Cortex of kidney (tissue), 1 donor: ENCODE measurements around the gene BCL2L11.

Experiments used
- DNase-seq: peaks from one replicate; lab custom pipeline; 2025; lab: John Stamatoyannopoulos, UW

The BCL2L11 gene

DNA sequence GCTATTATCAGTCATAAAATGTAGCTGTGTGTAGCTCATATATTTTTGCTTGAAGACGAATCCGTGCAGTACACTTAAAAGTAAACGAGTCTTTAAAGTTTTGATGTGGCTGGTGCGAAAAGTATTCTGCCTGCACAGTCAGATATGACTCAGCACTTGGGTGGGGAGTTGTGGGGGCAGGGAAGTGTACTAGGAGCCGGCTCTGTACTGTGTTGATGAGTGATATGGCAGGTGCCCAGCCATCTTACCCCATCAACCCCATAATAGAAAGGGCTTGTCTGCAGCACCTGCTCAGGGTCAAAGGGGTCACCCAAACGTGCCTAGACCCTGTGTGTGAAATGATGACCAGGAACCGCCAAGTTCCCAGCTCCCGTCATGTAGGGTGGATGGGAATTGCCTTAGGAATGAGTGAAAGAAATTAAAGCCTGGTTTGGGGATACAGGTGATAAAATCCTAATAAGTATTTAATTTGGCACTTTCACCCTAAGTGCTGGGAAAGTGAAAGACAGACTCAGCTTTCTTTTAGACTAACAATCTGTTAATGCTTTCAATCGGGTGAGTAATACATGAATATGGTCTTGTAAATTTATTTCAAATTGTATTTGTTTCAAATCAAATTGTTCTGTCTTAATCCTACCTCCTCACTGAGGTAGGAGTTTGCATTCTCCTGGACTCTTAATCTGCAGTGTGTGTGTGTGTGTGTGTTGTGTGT, 48.0 kb downstream of the BCL2L11 start:
- no peak for DNase-seq

DNA sequence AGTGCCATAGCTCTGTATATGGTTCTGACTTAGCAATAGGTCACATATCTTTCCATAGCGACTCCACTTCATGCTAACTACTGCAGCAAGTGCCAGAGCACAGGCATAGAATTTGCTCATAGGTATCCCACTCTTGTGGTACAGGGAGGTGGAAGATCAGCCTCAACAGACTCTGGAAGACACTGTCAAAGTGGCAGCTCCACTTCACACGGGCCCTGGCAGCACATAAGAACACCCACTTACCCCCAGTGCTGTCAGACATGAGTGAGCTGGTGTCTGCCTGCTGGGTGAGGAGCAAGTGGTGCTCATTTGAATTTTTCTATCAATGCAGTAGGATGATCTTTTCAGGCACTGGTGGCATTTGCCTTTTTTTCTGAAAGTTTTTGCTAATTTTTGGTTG, 48.6 kb downstream of the BCL2L11 start:
- DNase-seq: no peak

DNA sequence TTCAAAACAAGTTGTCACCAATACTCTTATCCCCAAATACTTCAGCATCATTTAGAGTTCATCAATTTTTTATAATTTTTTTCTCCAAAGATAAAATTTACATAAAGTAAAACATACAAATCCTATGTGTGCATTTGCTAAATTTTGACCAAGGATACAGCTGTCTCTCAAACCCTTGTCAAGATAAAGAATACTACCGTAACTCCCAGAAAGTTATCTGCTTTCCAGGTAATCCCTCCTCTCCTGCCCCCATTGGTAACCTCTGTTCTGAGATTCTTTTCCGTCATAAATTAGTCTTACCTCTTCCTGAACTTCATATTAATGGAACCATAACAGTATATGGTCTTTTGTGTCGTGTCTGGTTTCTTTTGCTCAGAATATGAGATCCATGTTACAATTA, 49.2 kb downstream of the BCL2L11 start:
- no peak for DNase-seq

DNA sequence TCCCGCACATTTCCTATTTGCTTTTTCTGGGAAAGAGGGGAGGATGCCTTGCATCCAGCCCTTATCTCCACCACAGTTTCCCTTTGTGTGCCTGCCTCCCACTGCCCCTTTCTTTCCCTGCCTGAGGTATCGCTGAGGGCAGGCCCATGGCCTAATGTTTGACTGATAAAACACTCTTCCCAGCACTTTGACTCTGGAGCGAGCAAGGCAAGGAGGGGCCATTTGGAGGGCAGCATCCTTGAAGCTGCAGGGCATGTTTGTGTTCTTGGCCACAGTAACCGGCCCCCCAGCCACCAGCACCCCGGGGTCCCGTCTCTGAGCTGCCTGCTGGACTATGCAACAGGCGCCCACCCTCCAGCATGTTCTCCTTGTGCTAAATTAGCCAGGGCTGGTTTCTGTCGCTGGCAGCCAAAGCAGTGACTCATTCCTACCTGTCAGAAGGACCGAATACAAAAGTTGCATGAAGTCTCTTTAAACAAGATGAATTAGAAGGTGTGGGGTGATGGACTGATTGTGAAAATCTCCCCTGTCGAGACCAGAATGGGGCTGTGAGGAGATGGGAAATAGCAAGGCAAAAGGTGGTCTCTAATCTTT, 50.7 kb downstream of the BCL2L11 start:
- no peak for DNase-seq

DNA sequence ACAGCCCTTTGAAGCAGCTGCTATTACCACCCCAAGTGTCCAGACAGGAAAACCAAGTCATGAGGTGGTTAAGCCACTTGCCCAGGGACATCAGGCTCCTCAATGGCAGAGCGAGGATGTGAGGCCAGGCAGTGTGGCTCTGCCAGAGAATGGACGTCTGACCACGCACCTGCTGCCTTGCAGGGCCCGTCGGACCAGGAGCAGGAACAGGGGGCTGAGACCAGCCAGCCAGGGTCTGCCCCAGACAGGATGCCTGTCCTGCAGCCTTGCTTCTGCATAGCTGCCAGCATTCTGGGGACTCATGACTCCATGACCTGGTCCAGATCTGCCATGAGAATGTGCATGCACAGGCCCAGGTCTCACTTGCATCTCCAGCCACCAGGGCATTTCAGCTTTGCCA, 52.0 kb downstream of the BCL2L11 start:
- no peak for DNase-seq

DNA sequence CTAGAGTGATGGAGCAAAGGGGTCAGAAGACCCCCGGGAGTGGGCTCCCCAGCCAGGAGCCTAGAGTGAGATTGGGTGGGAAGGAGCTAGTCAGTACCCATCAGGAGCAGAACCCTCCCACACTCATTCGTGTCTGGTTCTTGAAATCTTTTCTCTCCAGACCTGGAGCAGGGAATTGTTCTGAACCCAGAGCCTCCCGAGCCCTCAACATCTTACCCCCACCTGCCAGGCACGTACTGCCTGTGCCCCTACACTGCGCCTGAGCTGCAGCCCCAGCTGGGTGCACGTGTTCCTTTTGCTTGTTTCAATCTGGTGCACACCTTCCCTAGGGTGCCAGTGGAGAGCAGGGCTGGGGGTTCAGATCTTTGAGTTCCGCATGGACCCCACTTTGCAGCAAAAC, 52.6 kb downstream of the BCL2L11 start:
- DNase-seq: no peak

DNA sequence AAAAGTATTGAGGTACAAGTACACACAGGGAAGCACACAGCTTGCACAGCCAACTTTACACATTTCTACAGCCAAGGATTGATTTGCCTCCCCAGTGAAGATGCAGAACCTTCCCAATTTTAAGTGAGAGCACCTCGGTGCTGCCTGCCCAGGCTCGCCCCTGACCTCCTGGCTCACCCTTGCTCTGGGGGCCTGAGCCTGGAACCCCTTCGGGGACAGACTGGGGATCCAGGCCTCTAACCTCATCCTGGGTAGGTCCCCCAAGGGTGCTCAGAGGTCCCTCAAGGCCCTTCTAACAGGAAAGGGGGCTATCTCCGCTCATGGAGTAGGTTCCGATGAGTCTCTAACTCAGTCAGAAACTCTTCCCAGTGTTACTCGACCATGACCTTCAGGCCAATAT, 53.1 kb downstream of the BCL2L11 start:
- no peak for DNase-seq

DNA sequence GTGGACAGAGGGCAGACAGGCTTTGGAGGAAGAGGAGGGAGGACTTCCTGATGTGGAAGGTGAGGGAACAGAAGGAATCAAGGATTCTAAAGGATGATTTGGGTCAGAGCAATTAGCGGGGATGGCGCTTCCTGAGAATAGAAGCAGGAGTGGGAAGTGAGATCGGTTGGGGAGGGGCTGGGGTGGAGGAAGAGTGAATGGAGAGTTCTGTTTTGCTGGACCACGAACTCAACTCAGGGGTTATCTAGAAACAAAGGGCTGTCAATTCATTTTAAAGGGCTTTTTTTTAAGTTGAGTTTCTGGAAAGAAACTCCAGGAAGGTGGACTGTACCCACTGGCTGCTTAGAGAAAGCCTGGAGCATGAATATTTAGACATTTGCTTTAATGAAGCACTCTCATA, 54.9 kb downstream of the BCL2L11 start:
- DNase-seq: no peak

DNA sequence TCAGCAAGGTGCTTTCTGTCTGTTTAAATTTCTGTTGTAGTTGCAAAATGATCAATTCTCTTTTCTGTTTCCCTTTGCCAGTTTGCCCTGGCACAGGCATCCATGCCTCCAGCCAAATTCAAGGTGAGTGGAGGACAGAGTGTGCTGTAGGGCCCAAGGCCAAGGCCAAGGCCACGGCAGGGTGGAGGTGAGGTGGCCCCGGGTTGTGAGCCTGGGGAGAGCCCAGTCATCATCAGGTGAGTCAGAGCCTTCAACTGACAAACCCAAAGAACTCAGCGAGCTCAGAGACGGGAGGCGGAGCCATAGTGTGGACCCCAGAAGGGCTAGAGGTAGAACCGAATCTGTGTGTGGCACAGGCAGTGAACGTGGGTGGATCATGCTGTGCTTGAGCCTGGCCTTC, 55.7 kb downstream of the BCL2L11 start:
- DNase-seq: no peak

DNA sequence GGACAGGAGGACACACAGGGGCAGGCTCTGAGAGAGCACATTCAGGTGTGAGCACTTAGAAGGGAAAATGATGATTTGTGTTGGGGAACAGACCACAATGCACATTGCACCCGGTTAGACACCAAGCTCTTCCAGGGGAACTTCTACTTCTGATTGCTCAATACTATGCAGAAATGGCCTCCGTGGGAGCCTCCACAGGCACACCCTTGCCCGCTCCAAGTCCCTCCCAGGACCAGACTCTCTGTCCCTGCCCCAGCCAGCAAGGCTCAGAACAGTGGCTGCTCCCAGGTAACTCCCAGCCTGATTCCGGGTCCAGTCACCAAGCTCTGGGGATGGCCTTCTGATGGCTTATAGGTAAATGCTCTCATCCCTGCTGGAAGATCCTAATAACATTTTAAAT, 56.2 kb downstream of the BCL2L11 start:
- no peak for DNase-seq

DNA sequence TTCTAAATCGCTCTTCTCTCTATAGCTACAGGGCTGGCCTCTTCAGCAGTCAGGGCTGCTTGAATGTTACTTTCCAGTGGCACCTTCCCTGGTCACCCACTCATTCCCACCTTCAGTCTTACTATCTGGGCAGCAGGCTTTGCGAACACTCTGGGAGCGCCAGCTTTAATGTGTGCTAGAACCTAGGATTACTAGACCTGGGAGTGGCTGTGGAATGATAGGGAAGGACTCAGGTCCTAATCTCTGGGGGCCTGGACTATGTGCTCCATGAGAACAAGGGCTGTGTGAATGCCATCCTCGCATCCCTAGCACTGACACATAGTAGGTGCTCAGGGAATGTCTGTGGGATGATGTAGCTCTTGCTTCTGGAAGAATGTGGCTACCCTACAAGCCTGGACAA, 57.6 kb downstream of the BCL2L11 start:
- no peak for DNase-seq

DNA sequence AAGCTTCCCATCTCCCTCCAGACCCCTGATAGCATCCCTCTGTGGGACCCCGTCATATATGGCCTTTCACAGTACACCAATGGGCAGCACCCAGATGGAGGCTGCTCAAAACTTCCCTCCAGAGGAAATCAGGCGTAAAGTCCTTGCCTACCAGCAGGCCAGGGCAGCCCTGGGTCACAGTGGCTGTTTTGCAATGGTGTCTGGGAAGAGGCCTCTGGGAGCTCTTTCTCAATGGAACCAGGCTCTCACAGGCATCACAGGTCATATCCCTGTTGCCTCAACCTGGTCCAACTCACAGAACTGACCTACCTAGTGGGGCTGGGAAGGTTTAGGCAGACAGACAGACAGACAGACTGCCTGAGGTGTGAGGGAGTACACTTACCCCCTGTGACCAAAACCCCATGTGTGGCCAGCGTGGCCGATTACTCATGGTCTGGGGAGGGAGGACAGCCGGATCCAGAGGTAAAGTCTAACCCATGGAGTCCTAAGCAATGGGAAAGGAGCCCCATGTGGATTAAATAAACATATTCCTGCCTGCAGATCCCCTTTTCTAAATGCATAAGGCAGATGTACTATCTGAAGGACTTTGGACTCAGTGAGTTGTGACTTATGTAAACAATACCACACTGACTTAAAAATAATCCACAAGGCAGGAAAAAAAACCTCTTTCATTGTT, 58.2 kb downstream of the BCL2L11 start:
- DNase-seq: no peak

DNA sequence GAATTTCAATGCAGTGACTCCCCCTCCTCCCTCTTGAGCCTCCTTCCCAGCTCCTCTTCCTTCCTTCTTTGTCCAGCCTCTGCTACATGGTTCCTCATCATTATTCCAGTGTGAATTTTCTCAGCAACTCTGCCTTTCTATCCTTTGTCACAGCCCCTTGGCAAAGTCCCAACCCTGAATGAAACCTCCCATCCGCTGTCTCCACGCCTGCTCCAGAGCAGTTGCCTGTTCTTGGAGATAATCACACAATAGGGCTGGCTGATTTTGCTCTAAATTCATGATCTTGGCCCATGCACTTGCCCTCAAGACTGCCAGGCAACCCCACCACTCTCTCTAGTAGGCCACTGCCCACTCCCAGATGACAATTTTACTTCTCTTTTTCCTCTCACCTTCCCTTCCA, 61.4 kb downstream of the BCL2L11 start:
- no peak for DNase-seq

DNA sequence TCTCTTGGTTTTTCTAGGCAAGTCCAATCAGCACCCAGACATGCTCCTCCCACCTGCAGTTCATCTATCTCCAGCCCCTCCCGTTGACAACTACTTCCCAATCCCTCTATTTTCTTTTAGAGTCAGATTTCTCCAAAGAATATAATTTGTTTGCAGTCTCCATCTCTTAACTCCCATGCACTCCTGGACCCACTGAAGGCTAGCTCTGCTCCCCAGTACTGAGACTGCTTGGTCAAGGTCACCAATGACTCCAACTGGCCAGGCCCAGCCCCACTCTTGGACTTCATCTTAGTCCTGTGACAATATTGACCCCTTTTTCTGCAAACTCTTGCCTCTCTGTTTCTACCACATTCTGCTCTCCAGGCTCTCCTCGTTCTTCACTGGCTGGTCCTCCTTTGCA, 62.0 kb downstream of the BCL2L11 start:
- no peak for DNase-seq

DNA sequence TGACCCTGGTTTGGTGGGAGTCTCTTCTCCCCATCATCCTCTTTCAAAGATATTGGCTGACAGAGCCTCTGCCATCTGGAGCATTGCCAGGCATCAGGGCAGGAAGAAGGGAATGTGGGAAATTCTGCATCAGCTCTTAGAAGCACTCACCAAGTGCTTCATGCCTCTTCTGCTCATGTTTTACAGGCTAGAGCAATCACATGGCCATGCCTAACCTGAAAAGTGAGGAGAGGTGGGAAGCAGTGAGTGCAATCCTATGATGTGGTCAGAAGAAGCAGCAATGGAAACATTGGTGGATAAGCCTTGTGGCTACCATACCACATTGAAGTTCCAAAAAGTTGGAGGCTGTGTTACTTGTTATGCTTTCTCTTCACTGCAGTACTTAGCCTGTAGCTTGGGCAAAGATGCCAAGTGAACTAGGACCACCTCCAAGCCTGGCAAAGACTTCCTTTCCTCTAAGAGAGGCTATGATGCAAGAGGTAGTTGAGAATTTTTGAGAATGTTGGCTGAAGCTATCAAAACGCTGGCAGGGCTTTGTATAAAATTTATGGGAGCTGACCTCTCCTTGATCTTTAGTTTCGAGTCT, 64.1 kb downstream of the BCL2L11 start:
- DNase-seq: no peak

DNA sequence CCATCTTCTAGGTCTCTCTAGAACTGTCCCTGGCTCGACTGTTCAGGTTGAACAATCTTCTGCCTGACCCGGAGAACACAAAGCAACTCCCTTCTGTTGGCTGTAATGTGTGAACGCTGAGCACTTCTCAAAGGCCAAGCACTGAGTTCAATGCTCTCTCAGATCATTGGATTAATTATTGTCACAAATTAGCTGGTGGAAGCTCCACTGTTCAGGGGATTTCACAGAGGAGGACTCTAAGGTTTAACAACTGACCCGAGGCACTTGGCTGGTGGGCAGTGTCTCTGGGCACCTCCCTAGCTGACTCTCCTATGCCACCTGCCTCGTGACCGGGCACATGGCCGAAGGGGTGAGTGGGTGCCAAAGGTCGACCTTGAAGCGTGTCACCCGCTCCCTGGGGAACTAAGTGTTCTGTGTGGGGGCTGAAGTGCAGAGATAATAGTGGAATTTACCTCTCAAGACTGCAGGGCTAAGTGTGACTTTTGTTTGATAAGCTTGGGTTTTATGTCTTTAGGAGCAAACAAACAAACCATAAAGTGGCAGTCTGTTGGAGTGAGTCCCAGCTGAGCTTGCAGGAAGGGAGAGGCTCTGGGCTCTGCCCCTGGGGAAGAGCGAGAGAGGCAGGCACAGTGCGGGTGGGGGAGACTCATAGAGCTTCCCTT, 64.8 kb downstream of the BCL2L11 start:
- no peak for DNase-seq

DNA sequence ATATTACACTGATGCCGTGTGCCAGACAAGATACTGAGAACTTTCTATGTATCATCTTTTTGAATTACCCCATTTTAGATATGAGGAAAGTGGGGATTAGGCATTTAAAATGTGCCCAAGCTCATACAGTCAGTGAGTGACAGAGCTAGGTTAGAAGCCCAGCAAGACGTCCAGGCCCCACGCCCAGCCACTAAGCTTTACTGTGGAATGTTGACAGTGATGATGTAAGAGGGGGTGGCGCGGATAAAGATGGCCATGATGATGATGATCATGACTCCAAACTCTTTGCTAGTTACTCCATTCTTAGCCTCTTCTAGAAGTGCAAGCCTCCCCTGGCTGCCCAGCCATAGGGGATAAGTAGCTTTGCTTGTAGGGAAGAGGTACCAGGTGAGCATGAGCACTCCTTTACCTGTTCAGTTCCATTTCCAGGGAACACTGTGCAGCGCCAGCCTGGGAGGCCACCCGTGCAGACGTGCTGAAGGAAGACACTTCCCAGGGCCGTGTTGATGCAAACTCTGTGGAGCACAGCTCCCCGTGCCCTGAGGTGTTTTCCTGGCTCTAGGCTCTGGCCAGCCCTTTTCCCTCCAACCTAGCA, 65.5 kb downstream of the BCL2L11 start:
- no peak for DNase-seq

DNA sequence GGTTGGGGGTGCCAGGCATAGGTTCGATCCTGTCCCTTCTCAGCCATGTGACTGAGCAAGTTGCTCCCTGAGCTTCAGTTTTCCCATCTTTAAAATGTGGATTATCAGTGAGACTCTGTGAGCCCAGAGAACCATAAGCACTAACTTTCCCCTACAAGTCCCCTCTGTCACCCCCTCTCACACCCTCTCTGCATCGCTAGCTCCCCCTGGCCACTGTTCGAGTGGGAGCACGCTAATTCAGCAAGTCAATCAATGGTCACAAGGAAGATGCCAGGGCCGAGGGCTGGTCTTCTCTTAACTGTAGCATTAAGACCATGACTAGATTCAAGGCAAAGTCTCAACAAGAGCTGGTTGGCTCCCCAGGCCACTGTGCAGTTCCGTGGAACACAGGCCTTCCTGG, 66.2 kb downstream of the BCL2L11 start:
- no peak for DNase-seq

DNA sequence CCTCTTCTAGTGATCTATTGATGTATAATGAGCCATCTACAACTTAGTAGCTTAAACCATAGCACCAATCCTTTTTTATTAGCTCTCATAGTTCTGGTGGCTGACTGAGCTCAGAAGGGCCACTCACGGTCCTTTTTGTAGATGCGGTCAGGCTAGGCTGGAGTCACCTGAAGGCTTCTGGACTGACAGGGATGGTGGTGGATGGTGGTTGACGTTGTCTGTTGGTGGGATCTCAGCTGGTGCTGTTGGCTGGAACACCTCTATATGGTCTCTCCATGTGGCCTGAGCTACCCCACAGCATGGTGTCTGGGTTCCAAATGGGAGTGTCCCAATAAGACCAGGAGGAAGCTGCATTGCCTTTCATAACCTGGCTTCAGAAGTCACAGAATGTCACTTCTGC, 68.0 kb downstream of the BCL2L11 start:
- DNase-seq: no peak

DNA sequence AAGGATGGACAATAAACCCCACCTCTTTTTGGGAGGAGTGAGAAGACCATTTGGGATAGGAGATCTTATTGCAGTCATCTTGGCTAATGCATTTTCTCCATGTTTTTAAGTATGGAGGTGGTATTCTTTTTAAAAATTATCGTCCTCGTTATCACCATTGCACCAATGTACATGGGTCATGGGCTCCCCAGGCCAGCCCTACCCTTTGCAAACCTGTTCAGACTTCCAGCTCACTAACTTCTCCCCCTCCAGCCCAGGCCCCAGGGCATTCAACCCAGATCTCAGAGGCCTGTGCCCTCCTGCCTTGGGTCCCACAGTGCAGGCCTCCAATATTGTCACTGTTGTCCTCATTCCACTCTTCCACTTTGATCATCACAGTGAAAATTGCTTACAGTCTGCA, 68.4 kb downstream of the BCL2L11 start:
- DNase-seq: no peak

DNA sequence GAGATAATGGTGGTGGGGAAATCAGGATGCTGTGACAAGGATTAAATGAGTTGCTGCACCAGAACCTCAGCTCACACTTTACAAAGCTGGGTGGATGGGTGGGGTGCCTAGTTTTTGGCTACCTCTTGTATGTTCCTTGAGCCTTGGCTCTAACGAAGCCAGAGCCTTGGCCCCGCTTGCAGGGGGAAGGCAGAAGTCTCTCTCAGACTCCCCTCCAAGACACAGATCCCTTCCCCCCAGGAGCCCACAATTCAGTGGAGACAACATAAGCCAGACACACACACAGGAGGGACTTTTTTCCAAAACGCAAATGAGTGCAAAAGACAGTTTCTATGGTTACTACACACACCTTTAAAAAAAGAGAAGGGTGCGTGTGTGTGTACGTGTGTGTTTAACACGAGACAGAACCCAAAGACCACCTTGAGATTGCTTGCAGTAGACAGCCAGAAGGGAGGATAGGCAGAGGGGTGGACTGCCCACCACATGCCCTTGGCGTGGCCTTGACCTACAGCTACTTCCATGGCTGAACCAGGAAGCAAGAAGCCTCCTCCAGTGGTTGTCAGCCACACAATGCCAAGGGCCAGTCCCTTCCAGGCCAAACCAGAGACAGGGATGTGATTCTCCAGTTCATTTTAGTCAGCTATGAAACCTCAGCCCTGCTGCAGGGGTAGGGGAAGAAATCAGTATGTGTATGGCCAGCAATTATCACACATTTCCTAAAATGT, 70.3 kb downstream of the BCL2L11 start:
- no peak for DNase-seq

DNA sequence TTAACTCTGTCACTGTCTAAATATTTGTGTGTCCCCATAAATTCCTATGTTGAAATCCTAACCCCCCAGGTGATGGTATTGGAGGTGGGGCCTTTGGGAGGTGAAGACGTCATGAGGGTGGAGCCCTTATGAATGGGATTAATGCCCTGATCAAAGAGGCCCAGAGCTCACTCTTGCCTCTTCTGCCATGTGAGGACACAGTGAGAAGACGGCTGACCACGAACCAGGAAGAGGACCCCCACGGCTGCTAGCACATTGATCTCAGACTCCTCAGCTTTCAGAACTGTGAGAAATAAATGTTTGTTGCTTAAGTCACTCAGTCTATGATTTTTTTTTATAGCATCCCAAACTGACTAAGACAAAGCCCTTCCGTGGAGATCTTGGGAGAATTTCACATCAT, 71.2 kb downstream of the BCL2L11 start:
- DNase-seq: no peak
